ENCODE measurements around the gene IL1RAPL2.

DNA sequence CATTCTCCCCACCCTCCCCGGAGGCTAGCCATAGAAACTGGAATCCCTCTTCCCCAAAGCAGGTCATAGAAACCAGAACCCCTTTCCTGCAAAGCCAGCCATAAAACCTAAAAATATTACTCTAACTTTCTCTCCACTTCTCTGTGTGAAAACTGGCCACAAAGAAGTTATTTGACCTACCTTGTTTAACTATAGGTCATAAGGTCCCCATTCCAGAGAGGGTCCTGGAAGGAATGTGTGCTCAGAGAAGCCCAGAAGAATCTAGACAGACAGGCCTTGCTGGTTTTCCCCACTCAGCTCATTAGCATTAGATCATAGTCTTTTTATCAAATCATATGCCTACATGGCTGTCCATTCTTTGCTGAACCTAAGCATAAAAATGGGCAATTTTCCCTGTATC lies 707.3 kb downstream of the IL1RAPL2 start:
- TF ChIP-seq CTCF (IDR thresholded peaks at IDR 0.05) (no peak), POLR2A (IDR thresholded peaks at IDR 0.05) (no peak)

Measured in thyroid gland (tissue), 4 donors.